Aorta (tissue), 4 donors: ENCODE results near the gene G3BP2. TPM values are rescaled to one million over a fixed set of nuclear protein-coding genes. Genes with fewer than 3 reads are reported as not detected.

Source experiments
- polyA plus RNA-seq, 2 donors: library from polyadenylated mRNA; stranded (reverse); fragments of 200-250 nt; gene quantifications; one replicate each; pipeline ENCODE4 v1.2.3, GENCODE V29; 2013
- total RNA-seq, 2 donors: library from RNA; stranded (reverse); fragmentation: NEBNext Ultra II Directional; extraction: Animal tissue kit (Norgen Biotek cat#: 25700); gene quantifications; one replicate each; pipeline ENCODE4 v1.2.1, GENCODE V29; 2021
- donor health status: healthy with polysubstance abuse.
- donor health status: Bipolar disorder and iron deficiency.
- donor health status: DM: no; HTN: no; CAD: no.
- donor health status: DM: yes; HTN: yes; CAD: no.

G3BP2 gene
- total and polyA plus RNA-seq, 4 donors: 36.7 to 99.7 (median 69.1) TPM

Other genes with a start within 250 kb of the G3BP2 start
- 10 to 100 TPM; 30.0 to 33.5 TPM for gene RCHY1, start 159.0 kb downstream of the G3BP2 start, total RNA-seq
- gene RCHY1, start 159.0 kb downstream of the G3BP2 start, polyA plus RNA-seq: 10 to 100 TPM; 19.9 to 28.5 TPM
- gene THAP6, start 158.9 kb downstream of the G3BP2 start, total RNA-seq: 10 to 100 TPM; 21.2 to 28.0 TPM
- 10 to 100 TPM in 1 of 2 donors, 1 to 10 TPM in 1; 9.2 to 10.5 TPM for gene THAP6, start 158.9 kb downstream of the G3BP2 start, polyA plus RNA-seq
- gene ODAPH, start 117.3 kb downstream of the G3BP2 start, total RNA-seq: not detected
- not detected for gene ODAPH, start 117.3 kb downstream of the G3BP2 start, polyA plus RNA-seq
- 1 to 10 TPM; 2.3 to 2.8 TPM for gene CDKL2, start 42.9 kb downstream of the G3BP2 start, total RNA-seq
- under 1 TPM in 1 of 2 donors, not detected in 1; 0.49 TPM for gene CDKL2, start 42.9 kb downstream of the G3BP2 start, polyA plus RNA-seq
- gene USO1, start 51.2 kb upstream of the G3BP2 start, total RNA-seq: 10 to 100 TPM; 77.2 to 86.6 TPM
- 10 to 100 TPM; 50.6 to 51.7 TPM for gene USO1, start 51.2 kb upstream of the G3BP2 start, polyA plus RNA-seq
- under 1 TPM; 0.32 to 0.36 TPM for gene PPEF2, start 229.0 kb upstream of the G3BP2 start, total RNA-seq
- gene PPEF2, start 229.0 kb upstream of the G3BP2 start, polyA plus RNA-seq: under 1 TPM in 1 of 2 donors, not detected in 1; 0.15 TPM